GM20000 (cell line): Measurements from ENCODE around the gene DMC1.

ENCODE experiments used
- DNase-seq: peaks from one replicate; pipeline ENCODE4 v3.0.0; 2012; ENCODE audit warnings: low spot score
- CTCF ChIP-seq: IDR thresholded peaks from 2 replicates; pipeline ENCODE4 v1.5.1; 2012; ENCODE audit warnings: mild to moderate bottlenecking, control low read depth; ENCODE audit errors: extremely low read depth, missing control alignments

The DMC1 gene

GRCh38 chr22:38564669-38565068 is 5.3 kb downstream of the DMC1 start:
- TF ChIP-seq CTCF, result no peak
- no peak for DNase-seq

GRCh38 chr22:38554281-38554680 is 15.7 kb downstream of the DMC1 start:
- no peak for TF ChIP-seq CTCF
- DNase-seq, result no peak

GRCh38 chr22:38549101-38549894 is 20.7 kb downstream of the DMC1 start:
- no peak for TF ChIP-seq CTCF
- DNase-seq, result no peak

- DNase-seq, result no peak
- no peak for TF ChIP-seq CTCF
Observed at GRCh38 chr22:38540701-38541100, 29.3 kb downstream of the DMC1 start.

GRCh38 chr22:38531251-38531938 is 38.6 kb downstream of the DMC1 start:
- DNase-seq, result no peak
- TF ChIP-seq CTCF, result no peak

- no peak for TF ChIP-seq CTCF
- DNase-seq, result no peak
Observed at GRCh38 chr22:38524429-38524828, 45.6 kb downstream of the DMC1 start.

- no peak for TF ChIP-seq CTCF
- no peak for DNase-seq
Observed at GRCh38 chr22:38523479-38523878, 46.5 kb downstream of the DMC1 start.
